Trophoblast cell (in vitro differentiated cells and primary cell): ENCODE measurements around the gene LDLRAD3.

Experiments used
- DNase-seq, 2 donors: peaks; one replicate each; pipeline ENCODE4 v3.0.0-alpha.2; 2016
- H2AFZ ChIP-seq: 2 replicates; pipeline ENCODE4 v1.6.1; 2013; ENCODE audit warnings: low read length, moderate library complexity, mild to moderate bottlenecking; ENCODE audit not compliant: insufficient read depth, poor library complexity
- H2AK5ac ChIP-seq: 2 replicates; pipeline ENCODE4 v1.6.1; 2013; ENCODE audit warnings: mild to moderate bottlenecking, low read length
- H2BK120ac ChIP-seq: 2 replicates; pipeline ENCODE4 v1.6.1; 2013; ENCODE audit warnings: low read length, mild to moderate bottlenecking, moderate library complexity; ENCODE audit not compliant: insufficient read depth, poor library complexity
- H2BK12ac ChIP-seq: 2 replicates; pipeline ENCODE4 v1.6.1; 2013; ENCODE audit warnings: mild to moderate bottlenecking, low read length, moderate library complexity
- H2BK5ac ChIP-seq: 2 replicates; pipeline ENCODE4 v1.6.1; 2013; ENCODE audit warnings: low read length, low read depth, moderate library complexity, mild to moderate bottlenecking; ENCODE audit not compliant: poor library complexity
- H3K14ac ChIP-seq: 2 replicates; pipeline ENCODE4 v1.6.1; 2013; ENCODE audit warnings: mild to moderate bottlenecking, low read length
- H3K18ac ChIP-seq: 2 replicates; pipeline ENCODE4 v1.6.1; 2013; ENCODE audit warnings: mild to moderate bottlenecking, low read length
- H3K23ac ChIP-seq: 2 replicates; pipeline ENCODE4 v1.6.1; 2013; ENCODE audit warnings: low read length
- H3K27ac ChIP-seq: 2 replicates; pipeline ENCODE4 v1.5.1; 2013; ENCODE audit warnings: low read depth, mild to moderate bottlenecking, inconsistent platforms, low read length, moderate library complexity
- H3K27me3 ChIP-seq: 2 replicates; pipeline ENCODE4 v1.6.1; 2013; ENCODE audit warnings: inconsistent platforms, mild to moderate bottlenecking, low read length, moderate library complexity; ENCODE audit not compliant: insufficient read depth
- H3K36me3 ChIP-seq, 2 experiments: 1 replicate in 1 of 2; 2 replicates in 1 of 2; pipeline ENCODE4 v1.6.1; 2013; ENCODE audit warnings: low read length in 2 of 2, mild to moderate bottlenecking in 2 of 2, moderate library complexity in 1 of 2; ENCODE audit not compliant: insufficient read depth in 2 of 2, control insufficient read depth in 1 of 2
- H3K4ac ChIP-seq: 2 replicates; pipeline ENCODE4 v1.6.1; 2013; ENCODE audit warnings: low read depth, mild to moderate bottlenecking, low read length, moderate library complexity
- H3K4me1 ChIP-seq, 2 experiments: 1 replicate in 1 of 2; 2 replicates in 1 of 2; pipeline ENCODE4 v1.6.1; 2013; ENCODE audit warnings: low read length in 2 of 2, mild to moderate bottlenecking in 2 of 2, moderate library complexity in 1 of 2; ENCODE audit not compliant: insufficient read depth in 2 of 2, control insufficient read depth in 1 of 2
- H3K4me2 ChIP-seq: 2 replicates; pipeline ENCODE4 v1.6.1; 2013; ENCODE audit warnings: inconsistent platforms, mild to moderate bottlenecking, low read length, moderate library complexity
- H3K4me3 ChIP-seq: 2 replicates; pipeline ENCODE4 v1.5.1; 2013; ENCODE audit warnings: mild to moderate bottlenecking, low read depth, low read length, inconsistent platforms
- H3K79me1 ChIP-seq: one replicate; pipeline ENCODE4 v1.6.1; 2013; ENCODE audit warnings: low read length
- H3K79me2 ChIP-seq: 2 replicates; pipeline ENCODE4 v1.6.1; 2013; ENCODE audit warnings: low read length, mild to moderate bottlenecking; ENCODE audit not compliant: control insufficient read depth, insufficient read depth, poor library complexity
- H3K9ac ChIP-seq: 2 replicates; pipeline ENCODE4 v1.6.1; 2013; ENCODE audit warnings: mild to moderate bottlenecking, low read length
- H3K9me3 ChIP-seq: 2 replicates; pipeline ENCODE4 v1.6.1; 2013; ENCODE audit warnings: low read depth, mild to moderate bottlenecking, control low read depth, inconsistent platforms, low read length; ENCODE audit not compliant: insufficient read depth
- H4K12ac ChIP-seq: 2 replicates; pipeline ENCODE4 v1.6.1; 2013; ENCODE audit warnings: low read depth, mild to moderate bottlenecking, low read length, moderate library complexity
- H4K8ac ChIP-seq: 2 replicates; pipeline ENCODE4 v1.6.1; 2013; ENCODE audit warnings: low read depth, mild to moderate bottlenecking, low read length, moderate library complexity
- H4K91ac ChIP-seq: one replicate; pipeline ENCODE4 v1.6.1; 2013; ENCODE audit warnings: low read depth, mild to moderate bottlenecking, low read length, moderate library complexity
- WGBS: extraction: QIAGEN DNeasy Blood & Tissue Kit; methylation state at CpG from one replicate; pipeline ENCODE4 v1.1.7; 2013; ENCODE audit warnings: missing lambda C conversion rate; ENCODE audit not compliant: insufficient read length, insufficient coverage; ENCODE audit errors: extremely low coverage; 5-methylcytosine and 5-hydroxymethylcytosine counted together

Gene LDLRAD3

GRCh38 chr11:36102868-36103267, 159.0 kb downstream of the LDLRAD3 start:
- Histone ChIP-seq H4K12ac (no peak overlapping the region), H2AFZ (no peak overlapping the region), H4K8ac (no peak overlapping the region), H2AK5ac (no peak overlapping the region), H3K18ac (no peak overlapping the region), H3K14ac (no peak overlapping the region), H3K23ac (no peak overlapping the region), H2BK120ac (no peak overlapping the region), H3K79me2 (no peaks in the 10 kb centered on the region), H3K9ac (no peak overlapping the region), H3K4ac (no peak overlapping the region), H4K91ac (no peak overlapping the region), H3K9me3 (peaks cover 2% of the 10 kb centered on the region), H3K79me1 (no peaks in the 10 kb centered on the region), H3K27ac (no peak overlapping the region), H2BK5ac (no peak overlapping the region), H3K4me1 (peaks cover 13 to 16% of the 10 kb centered on the region in 2 experiments), H3K27me3 (no peaks in the 10 kb centered on the region), H3K4me2 (no peak overlapping the region), H3K4me3 (no peak overlapping the region), H2BK12ac (no peak overlapping the region), H3K36me3 (peaks cover 1% of the 10 kb centered on the region in 2 experiments)
- WGBS, result no CpG with 5 or more reads among the region's 5 CpGs
- peak in 1 of 2 donors; percentile 7 for DNase-seq

GRCh38 chr11:36103933-36104530, 160.2 kb downstream of the LDLRAD3 start:
- Histone ChIP-seq H3K18ac (peak overlapping the region; percentile 21), H3K23ac (no peak overlapping the region), H3K4ac (no peak overlapping the region), H3K27ac (no peak overlapping the region), H3K27me3 (no peaks in the 10 kb centered on the region), H2BK12ac (no peak overlapping the region), H4K12ac (no peak overlapping the region), H3K4me3 (no peak overlapping the region), H3K4me2 (no peak overlapping the region), H2BK120ac (no peak overlapping the region), H3K79me2 (no peaks in the 10 kb centered on the region), H4K8ac (no peak overlapping the region), H3K79me1 (no peaks in the 10 kb centered on the region), H2AK5ac (peak overlapping the region; percentile 40), H3K36me3 (peaks cover 1% of the 10 kb centered on the region in 2 experiments), H3K9ac (no peak overlapping the region), H2AFZ (no peak overlapping the region), H3K4me1 (peaks cover 8 to 10% of the 10 kb centered on the region in 2 experiments), H2BK5ac (no peak overlapping the region), H4K91ac (no peak overlapping the region), H3K14ac (peak overlapping the region; percentile 2), H3K9me3 (no peaks in the 10 kb centered on the region)
- WGBS, result no CpG with 5 or more reads among the region's 11 CpGs
- no peak for DNase-seq

- Histone ChIP-seq H3K27ac (no peak overlapping the region), H4K91ac (no peak overlapping the region), H3K18ac (no peak overlapping the region), H3K4ac (no peak overlapping the region), H4K12ac (no peak overlapping the region), H3K4me1 (peaks cover 8 to 10% of the 10 kb centered on the region in 2 experiments), H3K27me3 (no peaks in the 10 kb centered on the region), H2AFZ (no peak overlapping the region), H3K9me3 (no peaks in the 10 kb centered on the region), H2BK120ac (no peak overlapping the region), H3K9ac (no peak overlapping the region), H3K23ac (no peak overlapping the region), H2AK5ac (no peak overlapping the region), H2BK12ac (no peak overlapping the region), H3K4me2 (no peak overlapping the region), H3K79me1 (no peaks in the 10 kb centered on the region), H3K79me2 (no peaks in the 10 kb centered on the region), H3K4me3 (no peak overlapping the region), H2BK5ac (peak overlapping the region; percentile 14), H4K8ac (no peak overlapping the region), H3K36me3 (peaks cover 1% of the 10 kb centered on the region in 2 experiments), H3K14ac (no peak overlapping the region)
- no CpG with 5 or more reads among the region's 4 CpGs for WGBS
- DNase-seq, result no peak
These were observed 160.8 kb downstream of the LDLRAD3 start for GRCh38 chr11:36104660-36104992.

GRCh38 chr11:36105743-36106581, 162.1 kb downstream of the LDLRAD3 start:
- Histone ChIP-seq H3K4ac (no peak overlapping the region), H3K4me3 (no peak overlapping the region), H3K27me3 (no peaks in the 10 kb centered on the region), H3K27ac (no peak overlapping the region), H3K79me1 (no peaks in the 10 kb centered on the region), H3K18ac (no peak overlapping the region), H3K9me3 (no peaks in the 10 kb centered on the region), H3K79me2 (no peaks in the 10 kb centered on the region), H3K23ac (no peak overlapping the region), H3K4me1 (peaks cover 8 to 10% of the 10 kb centered on the region in 2 experiments), H2BK12ac (no peak overlapping the region), H3K14ac (no peak overlapping the region), H2AK5ac (no peak overlapping the region), H4K8ac (no peak overlapping the region), H2BK120ac (no peak overlapping the region), H3K36me3 (peaks cover 0 to 1% of the 10 kb centered on the region in 2 experiments), H4K12ac (no peak overlapping the region), H3K4me2 (no peak overlapping the region), H4K91ac (no peak overlapping the region), H2BK5ac (no peak overlapping the region), H3K9ac (no peak overlapping the region), H2AFZ (no peak overlapping the region)
- no peak for DNase-seq
- WGBS, result no CpG with 5 or more reads among the region's 9 CpGs
